HEK293T (cell line): ENCODE measurements around the gene AP3B1.
"Not testable (repeated sequence)": the region's sequence is repeated elsewhere in the genome, so short reads cannot be mapped to it uniquely, and the experiment has no call there.

Experiments
- CTCF ChIA-PET: fragments of 350-600 bp; formaldehyde crosslinking; extraction: SDS; loops from one replicate; lab custom pipeline; 2021; ENCODE audit warnings: antibody characterized with exemption, inconsistent platforms; lab: Yijun Ruan, JAX
- POLR2A ChIA-PET: fragments of 350-600 bp; formaldehyde crosslinking; extraction: SDS; loops from one replicate; lab custom pipeline; 2020; ENCODE audit warnings: antibody characterized with exemption, inconsistent platforms; lab: Yijun Ruan, JAX
- DNase-seq: peaks from one replicate; pipeline ENCODE4 v3.0.0; 2012; ENCODE audit warnings: mixed read lengths; ENCODE audit errors: extremely low spot score
- ARNT ChIP-seq: fragments of 450-650 bp; IDR thresholded peaks from 2 replicates; pipeline ENCODE4 v1.6.1; 2017; ENCODE audit warnings: mild to moderate bottlenecking
- BHLHE40 ChIP-seq: fragments of 450-650 bp; IDR thresholded peaks from 2 replicates; pipeline ENCODE4 v1.6.1; 2016; ENCODE audit warnings: mild to moderate bottlenecking, moderate library complexity, borderline replicate concordance
- CTBP1 ChIP-seq: fragments of 450-650 bp; IDR thresholded peaks from 2 replicates; pipeline ENCODE4 v1.6.1; 2016; ENCODE audit warnings: borderline replicate concordance
- ELF4 ChIP-seq: fragments of 450-650 bp; IDR thresholded peaks from 2 replicates; pipeline ENCODE4 v1.6.1; 2017; ENCODE audit warnings: antibody characterized with exemption
- FOXA1 ChIP-seq: fragments of 450-650 bp; IDR thresholded peaks from 2 replicates; pipeline ENCODE4 v1.6.1; 2016; ENCODE audit warnings: mild to moderate bottlenecking
- FOXK2 ChIP-seq: fragments of 450-650 bp; IDR thresholded peaks from 2 replicates; pipeline ENCODE4 v1.6.1; 2016; ENCODE audit warnings: mild to moderate bottlenecking
- FOXM1 ChIP-seq: fragments of 450-650 bp; IDR thresholded peaks from 2 replicates; pipeline ENCODE4 v1.6.1; 2017; ENCODE audit warnings: mild to moderate bottlenecking, borderline replicate concordance
- HDGF ChIP-seq: fragments of 450-650 bp; IDR thresholded peaks from 2 replicates; pipeline ENCODE4 v1.6.1; 2017; ENCODE audit warnings: antibody characterized with exemption, borderline replicate concordance
- L3MBTL2 ChIP-seq: fragments of 450-650 bp; conservative IDR thresholded peaks from 2 replicates; pipeline ENCODE4 v1.6.1; 2016; ENCODE audit warnings: mild to moderate bottlenecking
- LEF1 ChIP-seq: fragments of 450-650 bp; IDR thresholded peaks from 2 replicates; pipeline ENCODE4 v1.6.1; 2017; ENCODE audit warnings: mild to moderate bottlenecking, borderline replicate concordance
- NFRKB ChIP-seq: fragments of 450-650 bp; IDR thresholded peaks from 2 replicates; pipeline ENCODE4 v1.6.1; 2016; ENCODE audit warnings: mild to moderate bottlenecking, moderate library complexity
- PKNOX1 ChIP-seq: fragments of 450-650 bp; IDR thresholded peaks from 2 replicates; pipeline ENCODE4 v1.6.1; 2016
- SP1 ChIP-seq: fragments of 450-650 bp; IDR thresholded peaks from 2 replicates; pipeline ENCODE4 v1.6.1; 2017
- SUZ12 ChIP-seq: fragments of 450-650 bp; IDR thresholded peaks from 2 replicates; pipeline ENCODE4 v1.6.1; 2016; ENCODE audit warnings: mild to moderate bottlenecking
- TARDBP ChIP-seq: fragments of 450-650 bp; IDR thresholded peaks from 2 replicates; pipeline ENCODE4 v1.6.1; 2016
- ZNF384 ChIP-seq: fragments of 450-650 bp; IDR thresholded peaks from 2 replicates; pipeline ENCODE4 v1.6.1; 2016

The AP3B1 gene

GRCh38 chr5:78178356-78178755, 116.1 kb downstream of the AP3B1 start:
- ChIA-PET POLR2A (no interaction called here), CTCF (no interaction called here)
- TF ChIP-seq HDGF (no peak), NFRKB (no peak), FOXM1 (no peak), FOXA1 (no peak), BHLHE40 (no peak), ELF4 (no peak), SP1 (no peak), PKNOX1 (no peak), CTBP1 (no peak), TARDBP (no peak), SUZ12 (no peak), ZNF384 (no peak), FOXK2 (no peak), ARNT (no peak), LEF1 (no peak), L3MBTL2 (no peak)
- no peak for DNase-seq

GRCh38 chr5:78170335-78170734, 124.2 kb downstream of the AP3B1 start:
- POLR2A ChIA-PET, CTCF ChIA-PET, DNase-seq: not testable (repeated sequence)

GRCh38 chr5:78162253-78162862, 132.1 kb downstream of the AP3B1 start:
- TF ChIP-seq SP1, result no peak
- no peak for TF ChIP-seq BHLHE40
- TF ChIP-seq ELF4, result no peak
- TF ChIP-seq CTBP1, result no peak
- no peak for TF ChIP-seq LEF1
- no peak for TF ChIP-seq TARDBP
- CTCF ChIA-PET, result interaction anchor here (0.5 to 0.7 kb wide), 4 partner anchors 9 to 1449 kb away, joined by 3 to 4 read pairs (median 4); no protein-coding TSS in a partner anchor
- peak; percentile 20 for DNase-seq
- POLR2A ChIA-PET, result no interaction called here

- ChIA-PET POLR2A (no interaction called here), CTCF (no interaction called here)
- TF ChIP-seq FOXK2, result no peak
- TF ChIP-seq LEF1, result no peak
- no peak for TF ChIP-seq BHLHE40
- TF ChIP-seq NFRKB, result no peak
- TF ChIP-seq CTBP1, result no peak
- TF ChIP-seq L3MBTL2, result no peak
- TF ChIP-seq TARDBP, result no peak
- TF ChIP-seq SP1, result no peak
- TF ChIP-seq SUZ12, result no peak
- DNase-seq, result no peak
Measured at GRCh38 chr5:78157001-78157400, 137.5 kb downstream of the AP3B1 start.

GRCh38 chr5:78151594-78152271, 142.8 kb downstream of the AP3B1 start:
- DNase-seq, result no peak
- TF ChIP-seq ZNF384, result no peak
- TF ChIP-seq L3MBTL2, result no peak
- TF ChIP-seq BHLHE40, result no peak
- ChIA-PET POLR2A (no interaction called here), CTCF (no interaction called here)

GRCh38 chr5:78137290-78137689, 157.2 kb downstream of the AP3B1 start:
- TF ChIP-seq FOXM1, result no peak
- no peak for TF ChIP-seq ELF4
- no peak for TF ChIP-seq FOXK2
- TF ChIP-seq ZNF384, result no peak
- TF ChIP-seq HDGF, result no peak
- TF ChIP-seq FOXA1, result no peak
- no peak for TF ChIP-seq L3MBTL2
- TF ChIP-seq NFRKB, result no peak
- TF ChIP-seq LEF1, result no peak
- TF ChIP-seq SP1, result no peak
- ChIA-PET POLR2A (no interaction called here), CTCF (no interaction called here)
- no peak for DNase-seq

- ChIA-PET CTCF (no interaction called here), POLR2A (no interaction called here)
- DNase-seq, result no peak
- TF ChIP-seq FOXK2 (no peak), CTBP1 (no peak), FOXM1 (no peak), BHLHE40 (no peak), ARNT (no peak), NFRKB (no peak), FOXA1 (no peak), SUZ12 (no peak), HDGF (no peak), SP1 (no peak), ZNF384 (no peak), TARDBP (no peak), ELF4 (no peak), L3MBTL2 (no peak), PKNOX1 (no peak), LEF1 (no peak)
Measured at GRCh38 chr5:78133423-78133822, 161.1 kb downstream of the AP3B1 start.
